Right lobe of liver (tissue), 6 donors: ENCODE measurements around the gene SEMA4D. TPM values are rescaled to one million over a fixed set of nuclear protein-coding genes. Genes with fewer than 3 reads are reported as not detected.

Experiments used
- ATAC-seq, 4 donors: fragments of 200-7000 bp; cut with Tn5 transposase; one replicate each; pipeline ENCODE4 v1.9.1; 2020; ENCODE audit warnings: mild to moderate bottlenecking in 4 of 4, moderate library complexity in 4 of 4
- DNase-seq, 3 donors: peaks; one replicate each; pipeline ENCODE4 v3.0.0-alpha.2; 2020
- H3K27ac ChIP-seq, 3 donors: fragments of 200-600 bp; one replicate each; pipeline ENCODE4 v1.8.0; 2022
- H3K27me3 ChIP-seq, 2 donors: fragments of 200-600 bp; one replicate each; pipeline ENCODE4 v1.8.0; 2022
- H3K36me3 ChIP-seq, 4 donors: fragments of 200-600 bp; sonication (generic) in 1 of 4; one replicate each; pipeline versions ENCODE4 v1.5.1 to v1.8.0; 2017 to 2022; ENCODE audit warnings: control low read depth in 1 of 4
- H3K4me1 ChIP-seq, 4 donors: fragments of 200-600 bp; sonication (generic) in 1 of 4; one replicate each; pipeline versions ENCODE4 v1.5.1 to v1.8.0; 2017 to 2022; ENCODE audit warnings: control low read depth in 1 of 4
- H3K4me3 ChIP-seq, 3 donors: fragments of 200-600 bp; one replicate each; pipeline ENCODE4 v1.8.0; 2022
- H3K9me3 ChIP-seq, 4 donors: fragments of 200-600 bp; sonication (generic) in 1 of 4; one replicate each; pipeline versions ENCODE4 v1.5.1 to v1.8.0; 2017 to 2022; ENCODE audit warnings: control low read depth in 1 of 4
- POLR2A ChIP-seq: fragments of 450-650 bp; IDR thresholded peaks from one replicate; pipeline ENCODE4 v1.6.1; 2017; ENCODE audit warnings: antibody characterized with exemption, mild to moderate bottlenecking
- WGBS: methylation state at CpG from one replicate; pipeline ENCODE4 v1.1.6; 2018; ENCODE audit warnings: low coverage, low lambda C conversion rate; ENCODE audit not compliant: insufficient coverage; ENCODE audit errors: missing lambda C conversion rate; 5-methylcytosine and 5-hydroxymethylcytosine counted together
- intact Hi-C, 2 donors: fragments of 100-400 bp; cut with DNase I; formaldehyde crosslinking; loops; one replicate each; pipeline versions ENCODE4 v1.11.2 to v1.14.1; 2022
- total RNA-seq, 6 experiments: library from RNA; depleted of rRNA in 2 of 6; stranded (reverse); fragments of >200 nt in 2 of 6; fragmentation: NEBNext Ultra II Directional in 3 of 6; extraction: Animal tissue kit (Norgen Biotek cat#: 25700) in 3 of 6; gene quantifications; one replicate each; pipeline versions ENCODE4 v1.1.0 to v1.2.4, GENCODE V29; 2016 to 2023
- TF ChIP-seq, protein P1 (sequence below), 4 donors: fragments of 200-600 bp in 3 of 4; fragments of 450-650 bp in 1 of 4; IDR thresholded peaks; one replicate each; pipeline versions ENCODE4 v1.5.1 to v1.8.0; 2016 to 2022; ENCODE audit warnings: antibody characterized with exemption in 4 of 4, mild to moderate bottlenecking in 2 of 4
- donor health status: DM: no; HTN: yes; CAD: no.
- donor health status: DM: no; HTN: no; CAD: no.
- donor health status: DM: no; HTN: no; CAD: no.
- donor health status: DM: no; HTN: yes; CAD: no.
- donor health status: DM: no; HTN: yes; CAD: no.

Gene SEMA4D
- total RNA-seq, 6 experiments from 2014 or later: 2.0 to 7.5 (median 3.5) TPM

DNA sequence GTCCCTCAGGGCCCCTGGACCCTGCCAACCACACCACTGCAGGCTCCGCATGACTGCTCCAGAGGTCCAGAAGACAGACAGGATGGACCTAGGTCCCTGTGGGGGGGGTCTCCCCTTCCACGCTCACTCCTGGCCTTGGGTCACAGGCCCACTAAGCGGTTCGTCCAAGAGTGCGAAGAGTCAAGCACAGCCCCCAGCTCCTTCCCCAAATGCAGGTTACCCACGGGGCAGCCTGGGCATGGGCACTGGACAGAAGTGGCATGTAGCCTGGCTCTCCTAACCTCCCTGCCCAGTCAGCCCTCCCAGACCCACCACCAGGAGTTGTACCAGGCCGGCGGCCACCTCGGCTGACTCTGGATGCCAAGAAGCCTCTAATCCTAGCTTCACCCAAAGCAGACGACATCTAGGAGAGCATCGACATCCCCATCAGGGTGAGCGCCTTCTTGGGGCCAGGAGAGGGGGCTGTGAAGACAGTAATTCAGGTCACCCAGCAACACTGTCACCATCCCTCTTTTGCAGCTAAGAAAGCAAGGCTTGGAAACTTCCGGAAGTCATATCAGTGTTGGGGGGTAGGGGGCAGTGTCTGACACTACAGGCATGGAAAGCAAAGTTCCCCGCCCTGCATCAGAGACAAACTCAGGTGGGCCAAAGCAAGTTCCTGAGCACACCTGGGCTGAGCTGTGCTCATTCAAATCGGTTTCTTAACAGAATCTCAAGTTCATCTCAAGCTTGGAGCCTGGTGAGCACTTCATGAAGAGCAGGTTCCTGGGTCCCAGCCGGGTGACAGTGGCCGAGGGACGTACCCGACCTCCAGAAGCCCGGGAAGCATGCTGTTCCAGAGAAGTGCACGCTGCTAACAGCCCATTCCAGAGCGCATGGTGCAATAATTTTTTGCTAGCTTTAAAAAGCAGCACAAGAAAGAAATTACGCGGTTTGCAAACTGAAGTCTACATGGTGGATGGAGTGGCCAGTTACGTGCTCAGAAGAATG, 68.7 kb downstream of the SEMA4D start:
- H3K36me3 ChIP-seq: no peaks in the 10 kb centered on the region
- intact Hi-C loops: no loop called here
- H3K27ac ChIP-seq: no peak overlapping the region
- H3K9me3 ChIP-seq: no peaks in the 10 kb centered on the region
- 90% methylated on average over 8 of the region's 25 CpGs for WGBS
- H3K4me1 ChIP-seq: no peaks in the 10 kb centered on the region
- no peak overlapping the region for H3K4me3 ChIP-seq
- DNase-seq (no peak), ATAC-seq (no peak)
- H3K27me3 ChIP-seq: no peaks in the 10 kb centered on the region
- no peak for TF ChIP-seq POLR2A
- TF ChIP-seq, protein P1, sequence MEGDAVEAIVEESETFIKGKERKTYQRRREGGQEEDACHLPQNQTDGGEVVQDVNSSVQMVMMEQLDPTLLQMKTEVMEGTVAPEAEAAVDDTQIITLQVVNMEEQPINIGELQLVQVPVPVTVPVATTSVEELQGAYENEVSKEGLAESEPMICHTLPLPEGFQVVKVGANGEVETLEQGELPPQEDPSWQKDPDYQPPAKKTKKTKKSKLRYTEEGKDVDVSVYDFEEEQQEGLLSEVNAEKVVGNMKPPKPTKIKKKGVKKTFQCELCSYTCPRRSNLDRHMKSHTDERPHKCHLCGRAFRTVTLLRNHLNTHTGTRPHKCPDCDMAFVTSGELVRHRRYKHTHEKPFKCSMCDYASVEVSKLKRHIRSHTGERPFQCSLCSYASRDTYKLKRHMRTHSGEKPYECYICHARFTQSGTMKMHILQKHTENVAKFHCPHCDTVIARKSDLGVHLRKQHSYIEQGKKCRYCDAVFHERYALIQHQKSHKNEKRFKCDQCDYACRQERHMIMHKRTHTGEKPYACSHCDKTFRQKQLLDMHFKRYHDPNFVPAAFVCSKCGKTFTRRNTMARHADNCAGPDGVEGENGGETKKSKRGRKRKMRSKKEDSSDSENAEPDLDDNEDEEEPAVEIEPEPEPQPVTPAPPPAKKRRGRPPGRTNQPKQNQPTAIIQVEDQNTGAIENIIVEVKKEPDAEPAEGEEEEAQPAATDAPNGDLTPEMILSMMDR (IDR thresholded peaks at IDR 0.05): peak in 1 of 4 donors; percentile 8

DNA sequence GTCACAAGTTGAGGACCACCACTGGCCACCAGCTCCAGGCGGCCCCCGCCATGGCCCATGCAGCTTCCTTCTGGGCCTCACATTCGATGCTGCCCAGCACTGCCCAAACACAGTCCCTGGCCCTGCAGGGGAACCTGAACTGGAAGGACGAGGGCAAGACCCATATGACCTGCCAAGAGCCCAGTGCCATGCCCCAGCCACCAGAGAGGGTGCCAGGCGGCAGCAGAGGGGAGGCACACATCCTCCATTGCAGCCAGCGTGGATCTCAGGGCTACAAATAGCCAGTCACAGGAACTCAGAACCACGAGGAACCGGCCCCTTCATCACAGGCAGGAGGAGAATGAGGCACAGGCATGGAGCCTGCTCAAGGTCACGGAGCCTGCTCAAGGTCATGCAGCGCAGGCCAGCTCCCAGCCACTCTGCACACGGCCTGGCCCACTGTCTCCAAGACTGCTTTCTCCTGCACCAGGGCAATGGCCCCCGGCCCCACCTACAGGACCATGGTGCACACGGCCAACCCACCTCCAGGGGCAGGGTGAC, 69.6 kb downstream of the SEMA4D start:
- Histone ChIP-seq H3K36me3 (no peaks in the 10 kb centered on the region), H3K27me3 (no peaks in the 10 kb centered on the region), H3K4me3 (no peak overlapping the region), H3K9me3 (no peaks in the 10 kb centered on the region), H3K27ac (no peak overlapping the region), H3K4me1 (no peaks in the 10 kb centered on the region)
- ATAC-seq (no peak), DNase-seq (no peak)
- TF ChIP-seq, protein P1 (IDR thresholded peaks at IDR 0.05): no peak
- TF ChIP-seq POLR2A: no peak
- WGBS: no CpG with 5 or more reads among the region's 13 CpGs
- intact Hi-C loops: no loop called here

DNA sequence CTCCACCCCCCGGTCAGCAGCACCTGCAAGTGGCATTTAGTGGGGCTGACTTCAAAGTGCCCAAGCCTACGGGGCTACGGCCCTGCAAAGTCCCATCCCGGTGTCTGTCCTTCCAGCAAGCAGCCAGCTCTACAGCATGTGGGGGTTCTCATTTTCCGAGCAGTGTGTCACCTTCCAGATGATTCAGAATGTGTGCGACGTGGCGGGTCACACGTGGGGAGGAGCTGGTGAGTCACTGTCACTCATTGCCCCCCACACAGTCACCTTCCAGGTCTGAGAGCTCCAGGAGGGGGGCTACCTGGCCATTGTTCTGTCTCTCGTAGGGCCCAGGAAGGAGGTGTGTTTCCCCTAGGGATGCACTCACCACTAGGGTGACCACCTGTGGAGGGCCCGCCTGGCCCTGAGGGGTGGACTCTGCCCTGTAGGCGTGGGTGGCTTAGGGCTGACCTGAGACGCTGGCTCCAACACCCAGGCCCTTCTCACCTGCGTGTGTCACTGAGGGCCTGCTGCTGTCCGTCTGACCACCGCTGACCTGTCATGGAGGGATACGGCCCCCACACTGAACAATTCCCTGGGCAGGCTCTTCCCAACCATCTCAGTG, 70.2 kb downstream of the SEMA4D start:
- no peaks in the 10 kb centered on the region for H3K9me3 ChIP-seq
- ATAC-seq (peak in 1 of 4 donors; percentile 10), DNase-seq (no peak)
- no peak overlapping the region for H3K4me3 ChIP-seq
- TF ChIP-seq POLR2A: no peak
- TF ChIP-seq, protein P1 (IDR thresholded peaks at IDR 0.05): no peak
- WGBS: 82% methylated on average over 4 of the region's 17 CpGs
- no peaks in the 10 kb centered on the region for H3K4me1 ChIP-seq
- no peak overlapping the region for H3K27ac ChIP-seq
- H3K36me3 ChIP-seq: no peaks in the 10 kb centered on the region
- H3K27me3 ChIP-seq: no peaks in the 10 kb centered on the region
- intact Hi-C loops: no loop called here

DNA sequence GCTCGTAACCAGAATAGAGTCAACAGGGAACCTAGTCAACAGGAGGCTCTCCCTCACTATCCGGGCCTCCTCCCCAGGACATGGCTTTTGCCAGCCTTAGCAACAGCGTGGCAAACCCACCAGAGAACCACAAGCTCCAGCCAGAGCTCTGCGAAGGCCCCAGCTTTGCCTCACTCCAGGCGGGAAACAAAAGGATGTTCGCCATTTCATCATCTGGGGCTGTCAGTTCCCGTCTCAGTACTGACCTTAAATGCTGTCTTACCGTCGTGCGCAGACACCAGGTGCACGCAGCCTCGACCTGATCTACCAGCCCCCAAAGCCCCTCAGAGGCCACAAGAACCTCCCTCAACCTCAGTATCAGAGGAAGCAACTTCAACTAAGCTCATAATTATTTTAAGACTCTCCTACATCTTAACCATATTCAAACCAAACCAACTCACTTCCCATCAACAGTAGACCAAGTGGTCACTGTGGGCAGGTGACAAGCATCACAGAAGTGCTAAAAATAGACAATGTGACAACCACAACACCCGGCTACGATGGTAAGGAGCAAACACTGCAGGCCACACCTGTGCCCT, 71.4 kb downstream of the SEMA4D start:
- Histone ChIP-seq H3K36me3 (no peaks in the 10 kb centered on the region), H3K27me3 (no peaks in the 10 kb centered on the region), H3K4me3 (no peak overlapping the region), H3K27ac (no peak overlapping the region), H3K4me1 (no peaks in the 10 kb centered on the region), H3K9me3 (no peaks in the 10 kb centered on the region)
- TF ChIP-seq, protein P1 (IDR thresholded peaks at IDR 0.05): no peak
- TF ChIP-seq POLR2A: no peak
- ATAC-seq (peak in 1 of 4 donors; percentile 18), DNase-seq (no peak)
- WGBS: 55% methylated on average over 11 of the region's 14 CpGs
- intact Hi-C loops: no loop called here
